Activated CD4-positive, CD25-positive, alpha-beta regulatory T cell (primary cell): ENCODE results near the gene C3orf52.

Experiments
- DNase-seq, 4 experiments: peaks; one replicate each; lab custom pipeline; 2025; lab: John Stamatoyannopoulos, UW

The C3orf52 gene

DNA sequence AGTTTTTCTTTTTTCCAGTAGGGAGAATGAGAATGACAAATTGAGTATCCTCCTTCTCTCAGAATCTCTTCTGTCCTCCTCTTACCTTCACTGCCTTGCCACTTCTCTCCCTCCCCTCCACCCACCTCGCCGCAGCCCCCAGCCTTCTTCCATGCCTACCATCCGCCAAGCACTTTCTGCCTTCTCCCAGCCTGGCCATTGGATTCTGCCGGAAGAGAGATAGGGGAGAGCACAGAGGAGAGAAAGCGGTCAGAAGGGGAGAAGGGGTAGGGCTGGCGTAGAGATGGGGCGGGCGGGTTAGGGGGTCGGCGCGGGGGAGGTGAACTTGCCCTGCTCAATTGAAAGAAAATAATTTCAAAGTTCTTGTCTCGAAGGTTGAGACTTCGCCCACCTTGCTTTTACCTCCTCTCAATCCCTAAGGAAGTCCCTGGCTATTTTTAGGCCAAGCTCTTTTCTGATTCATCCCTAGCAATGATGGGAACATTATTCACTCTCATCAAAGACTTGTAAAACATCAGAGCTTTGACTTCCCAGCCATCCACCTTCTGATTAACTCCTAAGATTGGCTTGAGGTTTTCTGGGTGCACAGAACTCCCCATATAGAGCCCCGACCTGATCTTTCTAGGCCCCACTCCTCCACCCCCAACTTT lies 811 bp downstream of the C3orf52 start:
- DNase-seq: no peak

GRCh38 chr3:112087746-112088145 lies 1.6 kb downstream of the C3orf52 start:
- DNase-seq: no peak

GRCh38 chr3:112088944-112089343 lies 2.8 kb downstream of the C3orf52 start:
- DNase-seq: no peak

- DNase-seq: no peak
These were observed 4.0 kb downstream of the C3orf52 start for GRCh38 chr3:112089956-112090886.

- no peak for DNase-seq
These were observed 4.8 kb downstream of the C3orf52 start for GRCh38 chr3:112090887-112091586.

GRCh38 chr3:112092496-112093179 lies 6.4 kb downstream of the C3orf52 start:
- DNase-seq: no peak

DNA sequence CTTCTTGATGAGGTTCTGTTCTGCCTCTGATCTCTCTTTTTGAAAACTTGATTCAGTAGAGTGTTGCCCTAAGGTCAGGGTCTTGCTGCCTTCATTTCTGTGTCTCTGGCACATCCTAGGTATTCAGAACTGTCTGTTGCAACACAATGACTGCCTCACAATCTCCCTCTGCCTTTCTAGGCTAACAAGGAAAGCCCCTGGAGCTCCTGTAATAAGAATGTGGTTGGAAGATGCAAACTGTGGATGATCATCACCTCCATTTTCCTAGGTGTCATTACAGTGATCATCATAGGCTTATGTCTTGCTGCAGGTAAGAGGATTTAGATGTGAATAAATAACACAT lies 7.0 kb downstream of the C3orf52 start:
- DNase-seq: no peak

DNA sequence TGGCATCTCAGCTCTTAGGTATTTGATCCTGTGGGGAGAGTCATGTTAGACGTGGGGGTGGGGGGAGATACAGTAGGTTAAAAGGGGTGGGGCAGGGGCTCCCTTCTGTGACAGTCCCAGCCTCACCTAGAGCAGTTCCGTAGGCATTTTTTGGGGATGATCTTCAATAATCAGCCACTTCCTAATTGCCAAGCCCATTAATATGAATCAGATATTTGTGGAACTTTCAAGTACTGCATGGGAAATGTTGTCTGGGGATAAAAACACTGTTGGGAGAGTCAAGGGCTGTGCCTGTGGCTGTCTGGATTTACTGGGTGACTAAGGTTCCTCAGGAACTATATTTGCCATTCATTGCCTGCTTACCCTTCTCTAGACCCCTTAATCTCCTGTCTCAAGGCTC lies 9.5 kb downstream of the C3orf52 start:
- DNase-seq: no peak

DNA sequence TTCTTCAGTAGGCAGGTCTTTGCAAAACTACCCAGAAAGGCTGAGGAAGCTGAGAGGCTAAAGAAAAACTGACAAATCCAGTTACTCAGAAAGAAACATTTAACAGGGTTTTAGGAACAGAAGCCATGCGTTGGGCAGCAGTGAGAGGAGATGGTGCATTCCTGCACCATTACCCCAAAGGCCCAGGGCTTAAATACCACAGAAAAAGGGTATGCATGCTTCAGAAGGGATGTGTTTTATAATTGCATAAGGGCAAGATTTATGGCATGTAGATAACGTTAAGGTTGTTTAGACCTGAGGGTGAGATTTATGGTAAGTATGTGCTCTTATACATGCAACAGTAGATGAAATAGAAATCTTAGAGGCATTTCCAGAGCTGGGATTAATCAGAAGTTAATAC lies 10.0 kb downstream of the C3orf52 start:
- DNase-seq: no peak

DNA sequence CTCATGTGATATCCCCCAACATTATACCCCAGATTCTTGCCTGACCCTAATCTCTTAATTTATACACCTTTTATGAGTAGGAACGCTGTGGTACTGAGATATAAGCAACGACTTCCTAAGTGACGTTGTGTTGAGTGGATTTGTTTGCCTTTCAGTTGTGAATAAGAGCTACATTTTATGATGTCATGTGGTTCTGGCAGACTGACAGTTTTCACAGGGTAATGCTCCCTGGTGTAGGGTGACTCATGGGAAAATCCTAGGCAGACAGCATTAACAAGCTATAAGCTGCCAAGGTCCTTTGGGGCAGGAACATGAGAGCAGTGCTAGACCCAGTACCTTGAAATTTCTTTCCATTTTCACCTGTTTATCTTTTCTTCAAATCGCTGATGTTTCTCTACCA lies 11.2 kb downstream of the C3orf52 start:
- no peak for DNase-seq

DNA sequence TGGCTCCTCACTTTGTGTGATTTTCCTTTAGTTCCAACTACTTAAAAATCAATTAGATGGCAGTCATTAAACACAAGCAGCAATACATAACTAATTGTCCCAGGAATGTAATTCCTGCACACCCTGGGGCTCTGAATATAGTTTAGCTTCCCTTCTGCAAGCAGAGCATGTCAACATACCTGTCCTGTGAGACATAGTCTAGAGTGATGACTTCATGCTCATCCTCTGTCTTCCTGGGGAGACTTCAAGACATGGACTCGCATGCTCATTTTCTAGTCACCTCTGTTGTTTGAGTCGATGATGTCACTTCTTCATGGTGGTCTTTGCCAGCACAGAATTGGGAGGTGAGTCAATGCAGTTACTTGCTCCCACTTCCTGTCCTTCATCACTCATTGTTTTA lies 15.7 kb downstream of the C3orf52 start:
- DNase-seq: no peak

GRCh38 chr3:112104774-112105173 lies 18.6 kb downstream of the C3orf52 start:
- DNase-seq: no peak

GRCh38 chr3:112109322-112109721 lies 23.1 kb downstream of the C3orf52 start:
- no peak for DNase-seq

DNA sequence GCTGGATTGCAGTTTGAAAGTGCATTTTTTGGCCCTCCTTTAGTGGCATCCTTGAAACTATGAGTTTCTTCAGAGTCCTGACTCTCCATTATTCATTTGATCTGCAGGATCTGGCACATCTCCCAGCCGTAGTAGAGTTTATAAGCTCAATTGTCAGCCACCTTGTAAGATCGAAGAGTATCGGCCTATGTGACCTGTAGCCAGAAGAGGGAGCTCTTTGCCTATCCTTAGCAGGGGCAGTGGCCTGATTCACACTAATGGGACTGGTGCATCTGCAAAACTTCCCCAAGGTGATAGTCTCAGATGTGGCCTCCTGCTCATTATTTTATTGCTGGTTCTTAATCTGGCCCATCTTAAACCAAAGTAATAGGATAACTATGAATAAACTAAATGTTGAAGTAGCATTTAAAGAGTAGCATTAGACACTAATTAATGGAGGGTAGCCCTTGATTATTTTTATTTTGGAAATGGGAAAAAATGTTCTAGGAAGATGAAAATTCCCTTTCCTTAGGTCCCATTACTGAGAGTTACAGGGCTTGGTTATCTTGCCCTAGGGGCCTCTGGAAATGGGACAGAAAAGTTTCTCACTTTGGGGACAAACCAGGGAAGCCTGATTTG lies 25.7 kb downstream of the C3orf52 start:
- peak in 3 of 4 experiments; percentile 6 to 16 (median 6) for DNase-seq

GRCh38 chr3:112114576-112115160 lies 28.5 kb downstream of the C3orf52 start:
- DNase-seq: no peak

DNA sequence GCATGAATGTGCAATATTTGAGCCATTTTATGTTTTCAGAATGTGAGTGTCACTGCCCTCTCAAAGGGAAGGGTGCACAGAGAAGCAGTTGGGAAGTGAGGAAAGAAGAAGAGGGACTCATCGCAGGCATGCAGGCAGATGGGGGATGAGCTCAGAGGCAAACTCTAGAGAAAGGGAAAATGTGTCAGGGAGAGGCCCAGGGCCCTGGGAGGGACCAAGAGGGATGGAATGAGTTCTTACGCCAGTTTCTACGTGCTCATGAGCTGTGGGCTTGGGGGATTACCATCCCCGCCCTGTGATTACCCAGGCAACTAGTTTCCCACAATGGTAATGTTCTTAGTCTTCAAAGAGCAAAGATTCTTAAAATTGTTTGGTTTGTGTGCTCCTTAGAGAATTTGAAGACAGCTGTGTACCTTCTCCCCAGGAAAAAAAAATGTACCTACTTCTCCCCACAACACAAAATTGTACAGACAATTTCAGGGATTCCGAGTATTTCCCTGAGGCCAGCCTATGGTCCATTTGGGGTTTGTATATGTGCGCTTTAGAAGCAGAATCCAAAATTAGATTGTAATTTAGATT lies 29.1 kb downstream of the C3orf52 start:
- DNase-seq: no peak

GRCh38 chr3:112115806-112116383 lies 29.7 kb downstream of the C3orf52 start:
- no peak for DNase-seq

DNA sequence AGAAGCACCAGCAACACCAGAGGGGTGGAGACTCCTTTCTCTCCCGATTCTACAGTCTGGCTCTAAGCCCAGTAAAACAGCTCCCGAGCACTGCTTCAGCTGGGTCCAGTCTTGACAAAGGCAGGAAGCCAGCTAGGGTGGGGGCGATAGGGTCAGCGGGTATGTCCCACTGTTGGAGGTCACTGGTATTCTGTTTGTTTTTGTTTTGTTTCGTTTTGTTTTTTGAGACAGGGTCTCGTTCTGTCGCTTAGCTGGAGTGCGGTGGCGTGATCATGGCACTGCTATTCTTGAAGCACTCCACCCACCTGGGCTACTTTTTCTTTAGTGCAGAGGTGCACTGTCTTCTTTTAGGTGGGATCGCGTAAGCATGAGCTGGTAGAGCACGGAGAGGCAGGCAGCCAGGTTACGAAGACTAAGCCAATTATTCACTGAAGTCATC lies 30.6 kb downstream of the C3orf52 start:
- DNase-seq: no peak

DNA sequence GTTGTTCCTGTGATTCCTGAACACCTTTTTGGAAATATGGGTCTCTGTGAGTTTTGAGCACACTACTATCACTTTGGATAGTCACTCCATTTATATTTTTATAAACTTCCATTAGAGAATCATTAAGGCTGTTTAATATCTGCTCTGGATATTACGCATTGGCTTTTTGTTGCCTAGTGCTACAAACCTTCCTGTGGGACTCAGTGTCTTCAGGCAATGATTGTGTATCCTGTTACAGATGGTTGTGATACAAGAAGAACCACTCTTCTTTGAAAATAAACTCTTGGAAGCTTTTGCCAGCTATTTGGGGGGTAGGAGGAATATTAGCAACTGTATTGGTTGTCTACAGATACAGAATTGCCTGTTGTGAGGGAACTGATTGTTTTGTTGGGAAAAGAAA lies 31.2 kb downstream of the C3orf52 start:
- DNase-seq: no peak

GRCh38 chr3:112117841-112118571 lies 31.8 kb downstream of the C3orf52 start:
- DNase-seq: no peak
